WI38 (cell line): ENCODE results near the gene RNF115.

Source experiments
- H3K4me3 ChIP-seq: 2 replicates; pipeline ENCODE4 v1.5.1; 2011; ENCODE audit warnings: low read depth, mild to moderate bottlenecking, control low read depth, low read length
- TF ChIP-seq, protein P1 (sequence below): IDR thresholded peaks from 2 replicates; pipeline ENCODE4 v1.5.1; 2012; ENCODE audit warnings: low read depth, mild to moderate bottlenecking, control low read depth, low read length

Gene RNF115

DNA sequence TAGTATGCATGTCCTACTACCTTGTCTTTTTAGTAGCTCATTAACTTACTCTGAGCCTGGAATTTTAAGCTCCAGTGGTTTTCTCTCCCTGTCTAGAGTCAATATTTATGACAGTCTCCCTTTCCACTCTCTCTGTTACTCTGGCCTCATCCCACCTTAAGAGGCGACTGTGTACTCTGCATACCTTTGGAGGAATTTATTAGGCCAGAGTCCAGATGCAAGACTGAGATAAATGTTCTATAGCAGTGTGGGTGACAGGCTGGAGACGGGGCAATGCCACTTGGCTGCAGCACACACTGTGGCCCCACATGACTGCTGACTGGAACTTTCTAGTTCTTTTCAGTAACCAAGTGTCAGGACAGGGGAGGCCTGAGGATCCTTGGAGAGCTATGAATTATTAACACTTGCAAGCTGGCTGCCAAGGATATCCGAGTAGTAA lies 112.7 kb downstream of the RNF115 start:
- H3K4me3 ChIP-seq: no peak overlapping the region
- TF ChIP-seq, protein P1, sequence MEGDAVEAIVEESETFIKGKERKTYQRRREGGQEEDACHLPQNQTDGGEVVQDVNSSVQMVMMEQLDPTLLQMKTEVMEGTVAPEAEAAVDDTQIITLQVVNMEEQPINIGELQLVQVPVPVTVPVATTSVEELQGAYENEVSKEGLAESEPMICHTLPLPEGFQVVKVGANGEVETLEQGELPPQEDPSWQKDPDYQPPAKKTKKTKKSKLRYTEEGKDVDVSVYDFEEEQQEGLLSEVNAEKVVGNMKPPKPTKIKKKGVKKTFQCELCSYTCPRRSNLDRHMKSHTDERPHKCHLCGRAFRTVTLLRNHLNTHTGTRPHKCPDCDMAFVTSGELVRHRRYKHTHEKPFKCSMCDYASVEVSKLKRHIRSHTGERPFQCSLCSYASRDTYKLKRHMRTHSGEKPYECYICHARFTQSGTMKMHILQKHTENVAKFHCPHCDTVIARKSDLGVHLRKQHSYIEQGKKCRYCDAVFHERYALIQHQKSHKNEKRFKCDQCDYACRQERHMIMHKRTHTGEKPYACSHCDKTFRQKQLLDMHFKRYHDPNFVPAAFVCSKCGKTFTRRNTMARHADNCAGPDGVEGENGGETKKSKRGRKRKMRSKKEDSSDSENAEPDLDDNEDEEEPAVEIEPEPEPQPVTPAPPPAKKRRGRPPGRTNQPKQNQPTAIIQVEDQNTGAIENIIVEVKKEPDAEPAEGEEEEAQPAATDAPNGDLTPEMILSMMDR: no peak

DNA sequence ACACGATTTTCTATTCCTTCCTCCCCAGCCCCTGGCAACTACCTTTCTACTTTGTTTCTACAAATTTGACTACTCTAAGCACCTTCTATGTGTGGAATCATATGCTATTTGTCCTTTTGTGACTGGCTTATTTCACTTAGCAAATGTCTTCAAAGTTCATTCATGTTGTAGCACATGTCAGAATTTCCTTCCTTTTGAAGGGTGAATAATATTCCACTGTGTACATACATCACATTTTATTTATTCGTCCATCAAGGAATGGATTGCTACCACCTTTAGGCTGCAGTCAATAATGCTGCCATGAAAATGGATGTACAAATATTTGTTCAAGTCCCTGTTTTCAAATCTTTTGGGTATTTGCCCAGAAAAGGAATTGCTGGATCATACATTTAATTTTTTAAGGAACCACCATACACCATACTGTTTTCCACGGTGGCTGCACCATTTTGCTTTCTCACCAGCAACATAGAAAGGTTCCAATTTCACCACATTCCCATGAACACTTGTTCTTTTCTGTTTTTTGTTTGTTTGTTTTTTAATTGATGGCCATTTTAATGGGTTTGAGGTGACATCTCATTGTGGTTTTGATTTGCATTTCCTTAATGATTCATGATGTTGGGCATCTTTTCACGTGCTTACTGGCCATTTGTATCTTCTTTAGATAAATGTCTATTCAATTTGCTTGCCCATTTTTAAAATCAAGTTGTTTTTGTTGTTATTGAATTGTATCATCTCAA lies 113.4 kb downstream of the RNF115 start:
- TF ChIP-seq, protein P1: no peak

DNA sequence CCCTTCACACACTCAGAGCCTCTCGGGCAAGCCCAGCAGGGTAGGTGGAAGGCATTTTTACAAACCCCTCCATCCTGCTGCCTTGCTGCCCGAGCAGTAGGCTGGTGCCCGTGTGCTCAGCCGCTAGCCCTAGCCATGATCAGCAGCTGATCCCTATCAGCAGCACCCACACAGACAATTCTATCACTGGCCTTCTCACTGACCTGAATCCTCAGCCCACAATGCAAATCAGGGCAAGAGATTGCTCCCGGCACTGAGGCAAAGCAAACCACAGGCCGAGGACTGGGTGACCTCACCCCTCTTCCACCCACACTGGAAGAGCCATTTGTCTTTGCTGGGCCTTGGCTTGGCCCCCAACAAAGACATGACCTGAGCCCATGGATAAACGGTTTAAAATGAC lies 115.8 kb downstream of the RNF115 start:
- H3K4me3 ChIP-seq: no peak overlapping the region
- TF ChIP-seq, protein P1: no peak

More for the DNA sequence above, 113.4 kb downstream of the RNF115 start:
- H3K4me3 ChIP-seq: no peak overlapping the region

DNA sequence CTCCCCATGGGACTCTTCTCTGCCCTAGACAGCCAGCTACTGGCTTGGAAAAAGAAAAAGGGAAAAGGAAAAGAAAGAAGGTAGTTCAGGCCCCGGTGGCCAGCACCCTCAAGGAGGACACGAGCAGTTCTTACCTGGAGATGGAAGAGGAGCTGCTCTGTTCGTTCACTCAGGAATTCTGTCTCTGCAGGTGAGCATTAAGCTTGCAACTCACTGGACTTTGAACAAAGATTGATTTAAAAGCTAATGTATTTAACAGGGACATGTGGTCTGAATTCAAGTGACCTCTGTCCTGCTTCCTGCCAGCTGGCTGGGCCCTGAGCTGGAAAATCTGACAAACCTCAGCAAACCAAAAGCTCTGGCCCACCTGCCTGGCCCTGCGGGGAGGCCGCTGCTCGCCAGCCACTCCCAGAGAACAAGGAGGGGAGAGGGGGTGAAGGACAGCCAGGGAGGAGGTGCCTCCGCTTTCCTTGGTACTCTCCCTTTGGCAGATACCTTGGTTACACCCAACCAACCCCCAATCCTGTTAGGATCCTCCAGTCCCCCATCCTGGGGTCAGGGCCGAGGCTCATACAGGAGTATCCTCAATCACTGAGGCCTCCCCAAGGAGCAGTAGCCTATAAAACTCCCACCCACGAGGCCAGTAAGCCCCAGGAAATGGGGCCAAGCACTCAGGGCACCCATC lies 116.6 kb downstream of the RNF115 start, which contains the start of gene PDZK1:
TSS of gene PDZK1 (minus strand) at position 186 of the 685 bp plus-strand sequence. CDS start 19,347 bp downstream, outside the sequence.
- no peak within 1 kb of the TSS for H3K4me3 ChIP-seq
- TF ChIP-seq, protein P1: no peak

DNA sequence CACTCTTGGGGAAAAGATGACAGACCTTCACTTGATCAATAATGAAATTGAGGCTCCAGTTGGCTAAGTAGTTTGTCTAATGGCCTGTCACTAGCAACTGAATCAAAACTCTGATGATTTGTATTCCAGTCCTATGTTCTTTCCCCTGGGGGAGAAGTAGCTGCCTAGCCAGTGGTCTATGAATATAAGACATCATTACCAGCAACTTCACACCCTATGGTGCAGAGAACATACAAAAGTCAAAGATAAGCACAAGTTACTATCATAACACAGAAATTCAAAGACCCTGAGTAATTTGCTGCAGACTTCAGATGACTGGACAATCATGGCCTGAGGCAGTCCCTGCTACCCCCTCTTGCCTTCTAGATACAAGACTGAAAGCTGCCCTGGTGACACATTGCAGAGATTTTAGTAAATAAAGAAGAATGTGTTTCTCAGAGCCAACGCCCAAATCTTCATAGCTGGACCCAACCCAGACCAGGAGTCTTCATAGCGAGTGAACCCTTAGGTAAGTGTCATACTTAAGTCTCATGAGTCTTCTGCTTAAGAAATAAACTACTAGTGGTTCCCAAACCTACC lies 117.7 kb downstream of the RNF115 start:
- TF ChIP-seq, protein P1: no peak
- no peak overlapping the region for H3K4me3 ChIP-seq

DNA sequence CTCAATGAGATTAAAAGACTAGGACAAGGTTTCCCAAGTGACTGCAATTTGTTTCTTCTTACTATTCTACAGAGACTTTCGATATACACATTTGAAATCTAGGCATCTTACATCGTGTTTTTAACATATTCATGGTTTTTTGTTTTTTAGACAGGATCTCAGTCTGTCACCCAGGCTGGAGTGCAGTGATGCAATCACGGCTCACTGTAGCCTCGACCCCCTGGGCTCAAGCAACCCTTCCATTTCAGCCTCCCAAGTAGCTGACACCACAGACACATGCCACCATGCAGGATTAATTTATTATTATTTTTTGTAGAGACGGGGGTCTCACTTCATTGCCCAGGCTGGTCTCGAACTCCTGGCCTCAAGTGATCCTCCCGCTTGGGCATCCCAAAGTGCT lies 118.3 kb downstream of the RNF115 start:
- TF ChIP-seq, protein P1: no peak
- H3K4me3 ChIP-seq: no peak overlapping the region

DNA sequence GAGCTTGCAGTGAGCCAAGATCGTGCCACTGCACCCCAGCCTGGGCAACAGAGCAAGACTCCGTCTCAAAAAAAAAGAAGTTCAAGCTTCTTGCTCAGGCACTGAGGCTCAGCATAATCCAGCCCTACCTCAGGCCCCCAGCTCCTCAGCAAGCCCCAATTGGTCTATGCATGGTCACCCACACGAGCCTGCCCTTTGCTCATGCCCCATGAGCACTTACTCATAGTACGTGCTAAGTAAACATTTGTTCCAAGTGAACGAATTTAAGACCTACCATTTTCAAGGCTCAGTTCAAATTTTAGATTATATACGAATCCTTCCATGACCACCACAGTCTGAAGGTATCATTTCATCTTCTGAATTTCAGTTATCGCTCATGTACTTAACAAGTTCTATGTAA lies 121.1 kb downstream of the RNF115 start:
- TF ChIP-seq, protein P1: no peak
- H3K4me3 ChIP-seq: no peak overlapping the region
